ENCODE data around the gene TIAL1.

Gene TIAL1

GRCh38 chr10:119595676-119596515, 868 bp downstream of the TIAL1 start:
- peak overlapping the region; percentile 72 for H3K9ac ChIP-seq
- no peak for TF ChIP-seq CTCF (IDR thresholded peaks at IDR 0.05)
- H3K4me1 ChIP-seq, result peaks cover 23% of the 10 kb centered on the region
- no peaks in the 10 kb centered on the region for H3K27me3 ChIP-seq (ENCODE audit: control insufficient read depth, insufficient read depth, low read length)
- H3K4me3 ChIP-seq (ENCODE audit: low read depth, low read length), result peak overlapping the region; percentile 99
- no peaks in the 10 kb centered on the region for H3K36me3 ChIP-seq (ENCODE audit: control insufficient read depth, insufficient read depth, low read length)
- H2AFZ ChIP-seq, result peak overlapping the region; percentile 98
- H3K79me2 ChIP-seq, result peaks cover 21% of the 10 kb centered on the region
- H3K27ac ChIP-seq, result peak overlapping the region; percentile 99
- peak overlapping the region; percentile 73 for H3K4me2 ChIP-seq (ENCODE audit: low read length)
- no peaks in the 10 kb centered on the region for H3K9me3 ChIP-seq (ENCODE audit: control insufficient read depth, low read length)

- Histone ChIP-seq H3K27ac (peak overlapping the region; percentile 99), H3K79me2 (peaks cover 25% of the 10 kb centered on the region), H3K4me2 (ENCODE audit: low read length) (peak overlapping the region; percentile 73), H3K36me3 (ENCODE audit: control insufficient read depth, insufficient read depth, low read length) (no peaks in the 10 kb centered on the region), H3K9me3 (ENCODE audit: control insufficient read depth, low read length) (no peaks in the 10 kb centered on the region), H3K4me3 (ENCODE audit: low read depth, low read length) (peak overlapping the region; percentile 99), H3K27me3 (ENCODE audit: control insufficient read depth, insufficient read depth, low read length) (no peaks in the 10 kb centered on the region), H2AFZ (no peak overlapping the region), H3K9ac (no peak overlapping the region), H3K4me1 (peaks cover 23% of the 10 kb centered on the region)
- TF ChIP-seq CTCF (IDR thresholded peaks at IDR 0.05), result no peak
Measured at GRCh38 chr10:119595134-119595675, 1.6 kb downstream of the TIAL1 start.

- Histone ChIP-seq H3K36me3 (ENCODE audit: control insufficient read depth, insufficient read depth, low read length) (no peaks in the 10 kb centered on the region), H3K27me3 (ENCODE audit: control insufficient read depth, insufficient read depth, low read length) (no peaks in the 10 kb centered on the region), H3K79me2 (peaks cover 43% of the 10 kb centered on the region), H3K27ac (no peak overlapping the region), H2AFZ (no peak overlapping the region), H3K9me3 (ENCODE audit: control insufficient read depth, low read length) (no peaks in the 10 kb centered on the region), H3K4me2 (ENCODE audit: low read length) (no peak overlapping the region), H3K4me3 (ENCODE audit: low read depth, low read length) (no peak overlapping the region), H3K4me1 (peaks cover 5% of the 10 kb centered on the region), H3K9ac (no peak overlapping the region)
- no peak for TF ChIP-seq CTCF (IDR thresholded peaks at IDR 0.05)
Measured at GRCh38 chr10:119588071-119588470, 8.7 kb downstream of the TIAL1 start.

GRCh38 chr10:119578355-119578754, 18.4 kb downstream of the TIAL1 start:
- no peak for TF ChIP-seq CTCF (IDR thresholded peaks at IDR 0.05)
- no peak overlapping the region for H3K27ac ChIP-seq
- no peak overlapping the region for H3K9ac ChIP-seq
- no peak overlapping the region for H3K4me3 ChIP-seq (ENCODE audit: low read depth, low read length)
- H2AFZ ChIP-seq, result no peak overlapping the region
- H3K4me2 ChIP-seq (ENCODE audit: low read length), result no peak overlapping the region
- no peaks in the 10 kb centered on the region for H3K36me3 ChIP-seq (ENCODE audit: control insufficient read depth, insufficient read depth, low read length)
- H3K79me2 ChIP-seq, result no peaks in the 10 kb centered on the region
- no peaks in the 10 kb centered on the region for H3K9me3 ChIP-seq (ENCODE audit: control insufficient read depth, low read length)
- no peaks in the 10 kb centered on the region for H3K4me1 ChIP-seq
- H3K27me3 ChIP-seq (ENCODE audit: control insufficient read depth, insufficient read depth, low read length), result no peaks in the 10 kb centered on the region
